Esophagus squamous epithelium (tissue), 5 donors: ENCODE data around the gene COG5. TPM values are rescaled to one million over a fixed set of nuclear protein-coding genes. Genes with fewer than 3 reads are reported as not detected.

Source experiments
- DNase-seq: peaks from one replicate; lab custom pipeline; 2025; lab: John Stamatoyannopoulos, UW
- H3K27ac ChIP-seq, 4 donors: fragments of 200-600 bp; sonication (generic); one replicate each; pipeline ENCODE4 v1.5.1; 2016 to 2019; ENCODE audit warnings: mild to moderate bottlenecking in 1 of 4
- H3K27me3 ChIP-seq, 4 donors: fragments of 200-600 bp; sonication (generic); 1 replicate in 3 of 4; 2 replicates in 1 of 4; pipeline versions ENCODE4 v1.5.1 to v1.6.0; 2017 to 2021; ENCODE audit warnings: antibody characterized with exemption in 1 of 4
- H3K36me3 ChIP-seq, 3 donors: fragments of 200-600 bp; sonication (generic); one replicate each; pipeline ENCODE4 v1.5.1; 2016 to 2019
- H3K4me1 ChIP-seq, 3 donors: fragments of 200-600 bp; sonication (generic); one replicate each; pipeline ENCODE4 v1.5.1; 2017 to 2019
- H3K4me3 ChIP-seq, 4 donors: fragments of 200-600 bp; sonication (generic); 1 replicate in 3 of 4; 2 replicates in 1 of 4; pipeline ENCODE4 v1.5.1; 2016 to 2019; ENCODE audit warnings: mild to moderate bottlenecking in 2 of 4, moderate library complexity in 1 of 4
- H3K9me3 ChIP-seq, 3 donors: fragments of 200-600 bp; sonication (generic); one replicate each; pipeline ENCODE4 v1.5.1; 2016 to 2019
- POLR2A ChIP-seq, 4 donors: fragments of 450-650 bp; IDR thresholded peaks; one replicate each; pipeline ENCODE4 v1.6.1; 2017; ENCODE audit warnings: antibody characterized with exemption in 4 of 4, mild to moderate bottlenecking in 4 of 4, moderate library complexity in 3 of 4
- WGBS, 2 donors: methylation state at CpG; one replicate each; pipeline ENCODE4 v1.1.5; 2018; 5-methylcytosine and 5-hydroxymethylcytosine counted together
- intact Hi-C: fragments of 100-400 bp; cut with DNase I; formaldehyde crosslinking; loops from one replicate; pipeline ENCODE4 v1.15.0; 2022
- total RNA-seq, 4 donors: library from RNA; depleted of rRNA; stranded (reverse); fragments of >200 nt; gene quantifications; one replicate each; pipeline ENCODE4 v1.1.0, GENCODE V29; 2016
- TF ChIP-seq, protein P1 (sequence below), 6 experiments: fragments of 450-650 bp in 4 of 6; fragments of 200-600 bp in 2 of 6; sonication (generic) in 2 of 6; IDR thresholded peaks; one replicate each; pipeline ENCODE4 v1.5.1; 2016 to 2019; ENCODE audit warnings: antibody characterized with exemption in 6 of 6, mild to moderate bottlenecking in 4 of 6, moderate library complexity in 4 of 6
- donor health status: DM: yes; HTN: yes; CAD: no.

COG5 gene
- total RNA-seq, 4 donors from 2014 or later, result 24.4 to 30.0 (median 27.2) TPM

- 79 to 87% methylated on average over 1 of the region's 1 CpG for WGBS, 2 donors
- no peak for DNase-seq
- intact Hi-C loops, result no loop called here
- Histone ChIP-seq H3K4me3 (no peak overlapping the region), H3K4me1 (no peaks in the 10 kb centered on the region), H3K27ac (no peak overlapping the region), H3K27me3 (no peaks in the 10 kb centered on the region), H3K9me3 (no peaks in the 10 kb centered on the region), H3K36me3 (peaks cover 0 to 12% (median 0%) of the 10 kb centered on the region in 3 donors)
- TF ChIP-seq, protein P1, sequence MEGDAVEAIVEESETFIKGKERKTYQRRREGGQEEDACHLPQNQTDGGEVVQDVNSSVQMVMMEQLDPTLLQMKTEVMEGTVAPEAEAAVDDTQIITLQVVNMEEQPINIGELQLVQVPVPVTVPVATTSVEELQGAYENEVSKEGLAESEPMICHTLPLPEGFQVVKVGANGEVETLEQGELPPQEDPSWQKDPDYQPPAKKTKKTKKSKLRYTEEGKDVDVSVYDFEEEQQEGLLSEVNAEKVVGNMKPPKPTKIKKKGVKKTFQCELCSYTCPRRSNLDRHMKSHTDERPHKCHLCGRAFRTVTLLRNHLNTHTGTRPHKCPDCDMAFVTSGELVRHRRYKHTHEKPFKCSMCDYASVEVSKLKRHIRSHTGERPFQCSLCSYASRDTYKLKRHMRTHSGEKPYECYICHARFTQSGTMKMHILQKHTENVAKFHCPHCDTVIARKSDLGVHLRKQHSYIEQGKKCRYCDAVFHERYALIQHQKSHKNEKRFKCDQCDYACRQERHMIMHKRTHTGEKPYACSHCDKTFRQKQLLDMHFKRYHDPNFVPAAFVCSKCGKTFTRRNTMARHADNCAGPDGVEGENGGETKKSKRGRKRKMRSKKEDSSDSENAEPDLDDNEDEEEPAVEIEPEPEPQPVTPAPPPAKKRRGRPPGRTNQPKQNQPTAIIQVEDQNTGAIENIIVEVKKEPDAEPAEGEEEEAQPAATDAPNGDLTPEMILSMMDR (IDR thresholded peaks at IDR 0.05), result no peak
- no peak for TF ChIP-seq POLR2A (IDR thresholded peaks at IDR 0.05)
Measured at GRCh38 chr7:107309296-107309695, 254.4 kb downstream of the COG5 start.

DNA sequence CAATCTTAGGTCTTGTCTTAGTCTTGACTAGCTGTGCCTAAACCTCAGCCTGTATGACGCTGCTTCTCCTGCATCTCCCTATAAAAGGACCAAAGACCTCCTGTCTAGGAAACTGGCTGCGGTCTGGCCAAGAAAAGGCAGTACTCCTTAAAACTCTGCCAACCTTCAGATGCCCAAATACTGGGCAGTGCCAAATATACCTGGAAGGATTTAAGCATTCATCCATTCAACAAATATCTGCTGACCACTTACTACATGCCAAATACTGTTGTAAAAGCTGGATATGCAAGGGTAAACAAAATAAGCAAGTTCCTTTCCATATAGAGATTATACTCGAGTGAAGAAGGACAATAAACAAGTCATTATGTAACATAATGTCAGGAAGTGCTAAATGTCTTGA, 259.1 kb downstream of the COG5 start:
- no peak overlapping the region for H3K4me3 ChIP-seq
- H3K9me3 ChIP-seq, result no peaks in the 10 kb centered on the region
- DNase-seq, result no peak
- no peaks in the 10 kb centered on the region for H3K27me3 ChIP-seq
- no peaks in the 10 kb centered on the region for H3K4me1 ChIP-seq
- intact Hi-C loops, result no loop called here
- no peak overlapping the region for H3K27ac ChIP-seq
- TF ChIP-seq, protein P1 (IDR thresholded peaks at IDR 0.05), result no peak
- TF ChIP-seq POLR2A (IDR thresholded peaks at IDR 0.05), result no peak
- 67 to 76% methylated on average over 3 of the region's 3 CpGs for WGBS, 2 donors
- H3K36me3 ChIP-seq, result peaks cover 0 to 12% (median 0%) of the 10 kb centered on the region in 3 donors

DNA sequence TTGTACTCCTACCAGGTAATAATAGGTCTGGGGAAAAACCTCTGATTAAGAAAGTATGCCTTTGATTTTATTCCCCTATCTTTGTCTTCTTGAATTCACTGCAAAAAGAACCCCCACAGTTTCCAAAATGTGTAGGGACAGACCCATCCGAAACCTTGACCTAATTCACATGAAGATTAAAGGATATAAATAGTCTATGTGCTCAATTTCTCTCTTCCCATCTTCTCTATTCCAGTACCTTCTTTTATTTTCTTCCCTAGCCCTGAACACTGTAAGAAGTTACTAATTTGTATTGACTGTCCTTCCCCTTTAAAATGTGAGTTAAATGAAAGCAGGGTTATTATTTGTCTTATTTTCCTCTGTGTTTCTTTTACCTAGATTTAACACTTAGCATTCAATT, 259.7 kb downstream of the COG5 start:
- 92 to 96% methylated on average over 1 of the region's 1 CpG for WGBS, 2 donors
- no peak overlapping the region for H3K27ac ChIP-seq
- intact Hi-C loops, result no loop called here

DNA sequence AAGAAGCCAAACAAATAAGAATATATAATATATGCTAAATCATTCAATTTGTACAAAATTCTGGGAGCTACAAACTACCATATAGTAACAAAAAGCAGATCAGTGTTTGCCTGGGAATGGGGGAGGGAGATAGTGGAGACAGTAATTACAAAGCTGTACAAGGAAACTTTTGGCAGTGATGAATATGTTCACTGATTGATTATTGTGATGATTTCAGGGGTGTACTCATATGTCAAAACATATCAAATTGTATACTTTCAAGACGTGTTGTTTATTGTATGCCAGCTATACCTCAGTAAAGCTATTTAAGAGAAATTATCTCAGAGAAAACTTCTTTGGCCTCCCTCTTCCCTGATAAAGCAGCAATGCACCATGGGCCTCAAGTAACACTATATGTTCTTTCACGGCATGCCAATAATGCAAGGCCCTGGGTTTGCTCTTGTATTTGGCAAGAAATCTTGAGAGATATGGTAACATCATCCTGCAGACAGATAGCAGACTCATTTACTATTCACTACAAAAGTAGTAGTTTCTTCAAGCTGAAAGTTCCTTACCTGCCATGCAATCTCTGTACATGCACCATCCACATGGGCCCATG, 261.4 kb downstream of the COG5 start:
- TF ChIP-seq, protein P1 (IDR thresholded peaks at IDR 0.05), result no peak
- no peak for TF ChIP-seq POLR2A (IDR thresholded peaks at IDR 0.05)
- WGBS, 2 donors, result 80 to 96% methylated on average over 2 of the region's 2 CpGs
- no peak for DNase-seq
- intact Hi-C loops, result no loop called here
- no peak overlapping the region for H3K4me3 ChIP-seq
- H3K36me3 ChIP-seq, result peaks cover 0 to 12% (median 0%) of the 10 kb centered on the region in 3 donors
- no peak overlapping the region for H3K27ac ChIP-seq
- no peaks in the 10 kb centered on the region for H3K4me1 ChIP-seq
- no peaks in the 10 kb centered on the region for H3K9me3 ChIP-seq
- H3K27me3 ChIP-seq, result no peaks in the 10 kb centered on the region

More for the DNA sequence above, 259.7 kb downstream of the COG5 start:
- no peaks in the 10 kb centered on the region for H3K4me1 ChIP-seq
- no peaks in the 10 kb centered on the region for H3K9me3 ChIP-seq
- no peaks in the 10 kb centered on the region for H3K27me3 ChIP-seq
- TF ChIP-seq, protein P1 (IDR thresholded peaks at IDR 0.05), result no peak
- no peak for TF ChIP-seq POLR2A (IDR thresholded peaks at IDR 0.05)
- H3K36me3 ChIP-seq, result peaks cover 0 to 12% (median 0%) of the 10 kb centered on the region in 3 donors
- no peak for DNase-seq
- no peak overlapping the region for H3K4me3 ChIP-seq

DNA sequence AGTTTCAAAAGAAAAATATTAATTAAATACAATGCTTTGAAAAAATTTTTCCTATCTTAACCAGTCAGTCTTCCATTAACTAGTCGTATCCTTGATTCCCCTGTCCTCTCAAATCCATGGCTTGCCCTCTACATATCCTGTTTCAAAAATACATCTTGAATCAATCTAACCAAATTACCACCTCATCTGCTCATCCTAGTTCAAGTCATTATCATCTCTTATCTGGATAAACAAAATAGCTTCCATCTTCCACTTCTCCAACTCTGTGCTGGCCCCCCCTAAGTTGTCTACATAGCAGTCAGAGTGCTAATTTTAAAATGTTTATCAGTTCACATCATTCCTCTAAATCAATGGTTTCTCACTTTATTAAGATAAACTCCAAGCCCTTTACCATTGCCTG, 269.5 kb downstream of the COG5 start:
- TF ChIP-seq, protein P1 (IDR thresholded peaks at IDR 0.05), result no peak
- TF ChIP-seq POLR2A (IDR thresholded peaks at IDR 0.05), result no peak
- H3K27ac ChIP-seq, result no peak overlapping the region
- no peaks in the 10 kb centered on the region for H3K4me1 ChIP-seq
- H3K36me3 ChIP-seq, result peaks cover 0 to 17% (median 0%) of the 10 kb centered on the region in 3 donors
- no peaks in the 10 kb centered on the region for H3K9me3 ChIP-seq
- no peak overlapping the region for H3K4me3 ChIP-seq
- intact Hi-C loops, result no loop called here
- no peak for DNase-seq
- 95 to 100% methylated on average over 1 of the region's 1 CpG for WGBS, 2 donors
- H3K27me3 ChIP-seq, result no peaks in the 10 kb centered on the region
